22Rv1 (cell line): ENCODE results near the gene ISG15.

Experiments
- CTCF ChIP-seq: fragments of 450-650 bp; IDR thresholded peaks from 2 replicates; pipeline ENCODE4 v1.5.1; 2017; ENCODE audit warnings: mild to moderate bottlenecking
- ZFX ChIP-seq: fragments of 450-650 bp; IDR thresholded peaks from 2 replicates; pipeline ENCODE4 v1.6.1; 2017; ENCODE audit warnings: antibody characterized with exemption, borderline replicate concordance

GRCh38 chr1:1021010-1021919 lies 8.0 kb downstream of the ISG15 start:
- TF ChIP-seq CTCF (no peak), ZFX (no peak)
